MM.1S (cell line): ENCODE measurements around the gene RNF208.

Experiments
- EZH2 ChIP-seq: fragments of 300-600 bp; sonication (generic); optimal IDR thresholded peaks from 2 replicates; pipeline ENCODE3; 2017; ENCODE audit warnings: low read depth, mild to moderate bottlenecking, antibody characterized with exemption, low read length, mixed read lengths
- TF ChIP-seq, protein P1 (sequence below): fragments of 300-600 bp; sonication (generic); IDR thresholded peaks from 2 replicates; pipeline ENCODE4 v1.5.1; 2016; ENCODE audit warnings: antibody characterized with exemption, low read length, mixed read lengths

DNA sequence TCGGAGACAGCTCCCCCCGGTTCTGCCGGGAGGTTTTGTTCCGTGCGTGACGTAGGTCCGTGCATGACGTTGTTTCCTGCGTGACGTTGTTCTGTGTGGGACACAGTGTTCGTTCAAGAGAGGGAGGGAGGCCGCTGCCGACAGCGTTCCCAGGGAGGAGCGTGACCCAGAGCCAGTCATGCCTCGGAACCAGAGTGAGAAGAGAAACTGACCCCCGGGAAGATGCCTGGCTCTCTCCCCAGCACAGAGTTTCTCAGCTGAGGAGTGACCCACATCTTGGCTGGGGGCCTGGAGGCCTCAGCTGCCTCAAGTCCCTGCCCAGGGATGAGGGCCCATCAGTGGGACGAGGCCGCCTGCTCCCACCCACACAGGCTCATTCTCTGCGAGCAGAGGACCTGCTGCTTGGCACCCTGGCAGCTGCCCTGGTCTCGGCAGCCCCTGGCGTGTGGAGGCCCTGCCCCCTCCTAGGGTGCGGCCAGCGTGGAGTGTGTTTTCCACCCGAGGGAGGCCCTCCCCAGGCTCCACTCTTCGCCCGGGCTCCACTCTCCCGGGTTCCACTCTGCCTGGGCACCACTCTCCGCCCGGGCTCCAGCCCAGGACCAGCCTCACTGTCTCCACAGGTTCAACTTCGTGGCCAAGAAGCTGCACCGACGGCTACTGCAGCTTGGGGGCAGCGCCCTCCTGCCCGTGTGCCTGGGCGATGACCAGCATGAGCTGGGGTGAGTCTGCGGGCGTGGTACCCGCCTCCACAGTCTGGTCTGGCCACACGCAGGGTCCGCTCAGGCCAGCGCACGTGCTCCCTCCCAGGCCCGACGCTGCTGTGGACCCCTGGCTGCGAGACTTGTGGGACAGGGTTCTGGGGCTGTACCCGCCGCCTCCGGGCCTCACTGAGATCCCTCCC, 8.6 kb downstream of the RNF208 start:
- TF ChIP-seq, protein P1, sequence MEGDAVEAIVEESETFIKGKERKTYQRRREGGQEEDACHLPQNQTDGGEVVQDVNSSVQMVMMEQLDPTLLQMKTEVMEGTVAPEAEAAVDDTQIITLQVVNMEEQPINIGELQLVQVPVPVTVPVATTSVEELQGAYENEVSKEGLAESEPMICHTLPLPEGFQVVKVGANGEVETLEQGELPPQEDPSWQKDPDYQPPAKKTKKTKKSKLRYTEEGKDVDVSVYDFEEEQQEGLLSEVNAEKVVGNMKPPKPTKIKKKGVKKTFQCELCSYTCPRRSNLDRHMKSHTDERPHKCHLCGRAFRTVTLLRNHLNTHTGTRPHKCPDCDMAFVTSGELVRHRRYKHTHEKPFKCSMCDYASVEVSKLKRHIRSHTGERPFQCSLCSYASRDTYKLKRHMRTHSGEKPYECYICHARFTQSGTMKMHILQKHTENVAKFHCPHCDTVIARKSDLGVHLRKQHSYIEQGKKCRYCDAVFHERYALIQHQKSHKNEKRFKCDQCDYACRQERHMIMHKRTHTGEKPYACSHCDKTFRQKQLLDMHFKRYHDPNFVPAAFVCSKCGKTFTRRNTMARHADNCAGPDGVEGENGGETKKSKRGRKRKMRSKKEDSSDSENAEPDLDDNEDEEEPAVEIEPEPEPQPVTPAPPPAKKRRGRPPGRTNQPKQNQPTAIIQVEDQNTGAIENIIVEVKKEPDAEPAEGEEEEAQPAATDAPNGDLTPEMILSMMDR, result no peak
- no peak for TF ChIP-seq EZH2
